Measurements from ENCODE around the gene HRH3. TPM values are rescaled to one million over a fixed set of nuclear protein-coding genes. Genes with fewer than 3 reads are reported as not detected.

Gene HRH3
- total RNA-seq, 1 donor from 2014 or later = 0.09 TPM

GRCh38 chr20:62252342-62252966 lies 32.4 kb upstream of the HRH3 start:
- no peak overlapping the region for H3K27ac ChIP-seq
- H3K36me3 Mint-ChIP-seq = peaks cover 4% of the 10 kb centered on the region
- no peak for DNase-seq (ENCODE audit: low spot score)
- no peak overlapping the region for H3K4me3 ChIP-seq
- peaks cover 12% of the 10 kb centered on the region for H3K4me1 Mint-ChIP-seq
- no peaks in the 10 kb centered on the region for H3K9me3 Mint-ChIP-seq
- no peak overlapping the region for H3K27ac Mint-ChIP-seq
- no peak overlapping the region for H3K4me2 ChIP-seq
- no peaks in the 10 kb centered on the region for H3K27me3 ChIP-seq
- TF ChIP-seq EZH2phosphoT487 (IDR thresholded peaks at IDR 0.05) (no peak), EZH2 (IDR thresholded peaks at IDR 0.05) (no peak), CTCF (IDR thresholded peaks at IDR 0.05) (no peak)
- H2AFZ ChIP-seq (replicated peaks) = no peak overlapping the region
- H3K27me3 Mint-ChIP-seq (ENCODE audit: insufficient read depth, low read depth) = peaks cover 6% of the 10 kb centered on the region
- no peaks in the 10 kb centered on the region for H3F3A ChIP-seq (ENCODE audit: low read depth)
- no peaks in the 10 kb centered on the region for H3K9me3 ChIP-seq (ENCODE audit: low read depth)
- no peak overlapping the region for H3K4me3 Mint-ChIP-seq
- peaks cover 76% of the 10 kb centered on the region for H4K20me1 ChIP-seq (ENCODE audit: low read depth)
- no peaks in the 10 kb centered on the region for H3K36me3 ChIP-seq
- H3K79me2 ChIP-seq (ENCODE audit: low read depth) = peaks cover 63% of the 10 kb centered on the region
- H3K9ac ChIP-seq = no peak overlapping the region
- H3K4me1 ChIP-seq = peaks cover 7% of the 10 kb centered on the region

GRCh38 chr20:62248890-62249560 lies 28.9 kb upstream of the HRH3 start:
- Histone ChIP-seq H3K27ac (no peak overlapping the region), H3F3A (ENCODE audit: low read depth) (no peaks in the 10 kb centered on the region), H3K36me3 (no peaks in the 10 kb centered on the region), H3K4me3 (no peak overlapping the region), H2AFZ (replicated peaks) (no peak overlapping the region), H3K79me2 (ENCODE audit: low read depth) (peaks cover 86% of the 10 kb centered on the region), H3K4me2 (no peak overlapping the region), H3K9me3 (ENCODE audit: low read depth) (no peaks in the 10 kb centered on the region), H4K20me1 (ENCODE audit: low read depth) (peaks cover 95% of the 10 kb centered on the region), H3K4me1 (peaks cover 7% of the 10 kb centered on the region), H3K9ac (no peak overlapping the region), H3K27me3 (no peaks in the 10 kb centered on the region)
- no peak for DNase-seq (ENCODE audit: low spot score)
- H3K4me3 Mint-ChIP-seq = no peak overlapping the region
- H3K4me1 Mint-ChIP-seq = peaks cover 21% of the 10 kb centered on the region
- H3K36me3 Mint-ChIP-seq = no peaks in the 10 kb centered on the region
- no peak overlapping the region for H3K27ac Mint-ChIP-seq
- TF ChIP-seq CTCF (IDR thresholded peaks at IDR 0.05) = no peak
- TF ChIP-seq EZH2phosphoT487 (IDR thresholded peaks at IDR 0.05) = no peak
- TF ChIP-seq EZH2 (IDR thresholded peaks at IDR 0.05) = no peak
- H3K9me3 Mint-ChIP-seq = no peaks in the 10 kb centered on the region
- H3K27me3 Mint-ChIP-seq (ENCODE audit: insufficient read depth, low read depth) = peaks cover 6% of the 10 kb centered on the region

GRCh38 chr20:62246872-62247652 lies 27.0 kb upstream of the HRH3 start:
- Histone ChIP-seq H3K9me3 (ENCODE audit: low read depth) (no peaks in the 10 kb centered on the region), H3F3A (ENCODE audit: low read depth) (no peaks in the 10 kb centered on the region), H3K36me3 (no peaks in the 10 kb centered on the region), H2AFZ (replicated peaks) (no peak overlapping the region), H4K20me1 (ENCODE audit: low read depth) (peaks cover 97% of the 10 kb centered on the region), H3K79me2 (ENCODE audit: low read depth) (peaks cover 93% of the 10 kb centered on the region), H3K9ac (no peak overlapping the region), H3K27me3 (no peaks in the 10 kb centered on the region), H3K27ac (no peak overlapping the region), H3K4me3 (no peak overlapping the region), H3K4me2 (no peak overlapping the region), H3K4me1 (no peaks in the 10 kb centered on the region)
- DNase-seq (ENCODE audit: low spot score) = no peak
- peaks cover 4% of the 10 kb centered on the region for H3K27me3 Mint-ChIP-seq (ENCODE audit: insufficient read depth, low read depth)
- no peaks in the 10 kb centered on the region for H3K9me3 Mint-ChIP-seq
- peaks cover 19% of the 10 kb centered on the region for H3K4me1 Mint-ChIP-seq
- H3K4me3 Mint-ChIP-seq = no peak overlapping the region
- TF ChIP-seq EZH2 (IDR thresholded peaks at IDR 0.05) (no peak), EZH2phosphoT487 (IDR thresholded peaks at IDR 0.05) (no peak), CTCF (IDR thresholded peaks at IDR 0.05) (no peak)
- no peak overlapping the region for H3K27ac Mint-ChIP-seq
- H3K36me3 Mint-ChIP-seq = peaks cover 3% of the 10 kb centered on the region
